H1 (cell line): Measurements from ENCODE around the gene SPACDR. TPM values are rescaled to one million over a fixed set of nuclear protein-coding genes. Genes with fewer than 3 reads are reported as not detected.

Source experiments
- CTCF ChIA-PET: fragments of 300-600 bp; sonication (Branson Sonifier 250); formaldehyde crosslinking; loops from one replicate; lab custom pipeline; 2021; ENCODE audit not compliant: partially characterized antibody; lab: Charles Lee
- POLR2A ChIA-PET: fragments of 300-600 bp; sonication (Branson Sonifier 250); formaldehyde crosslinking; loops from one replicate; lab custom pipeline; 2021; ENCODE audit warnings: inconsistent platforms; ENCODE audit not compliant: partially characterized antibody; lab: Charles Lee
- DNase-seq, 2 experiments: peaks; one replicate each; pipeline versions ENCODE4 v3.0.0 to v3.0.0-alpha.2; 2010 to 2022; ENCODE audit warnings: low spot score in 2 of 2, low read depth in 1 of 2, mixed read lengths in 1 of 2
- FAIRE-seq: peaks from 2 replicates; lab custom pipeline; 2011; peaks lifted over from hg19 to GRCh38; lab: Jason Lieb, UNC
- H2AFZ ChIP-seq: 2 replicates; pipeline ENCODE4 v1.8.1; 2012; ENCODE audit warnings: low read length, inconsistent platforms
- H2AK5ac ChIP-seq: 2 replicates; pipeline ENCODE4 v1.6.1; 2013; ENCODE audit warnings: low read depth, low read length
- H2BK120ac ChIP-seq: replicated peaks from 2 replicates; pipeline ENCODE3; 2013; ENCODE audit warnings: low read depth, low read length, inconsistent platforms
- H2BK12ac ChIP-seq: 2 replicates; pipeline ENCODE4 v1.6.1; 2013; ENCODE audit warnings: low read depth, low read length
- H2BK15ac ChIP-seq: 2 replicates; pipeline ENCODE4 v1.6.1; 2013; ENCODE audit warnings: low read length
- H2BK20ac ChIP-seq: 2 replicates; pipeline ENCODE4 v1.6.1; 2013; ENCODE audit warnings: low read length
- H2BK5ac ChIP-seq: 2 replicates; pipeline ENCODE4 v1.6.1; 2013; ENCODE audit warnings: low read depth, low read length
- H3K14ac ChIP-seq: 2 replicates; pipeline ENCODE4 v1.6.1; 2013; ENCODE audit warnings: inconsistent platforms; ENCODE audit not compliant: insufficient read length
- H3K18ac ChIP-seq: 2 replicates; pipeline ENCODE4 v1.6.1; 2013; ENCODE audit warnings: low read length; ENCODE audit errors: extremely low read depth
- H3K23ac ChIP-seq: 2 replicates; pipeline ENCODE4 v1.6.1; 2013; ENCODE audit warnings: inconsistent platforms; ENCODE audit not compliant: insufficient read length
- H3K23me2 ChIP-seq: 2 replicates; pipeline ENCODE4 v1.6.1; 2013; ENCODE audit warnings: low read depth, low read length
- H3K27ac ChIP-seq: 2 replicates; pipeline ENCODE4 v1.6.1; 2011; ENCODE audit warnings: low read depth, low read length, inconsistent platforms
- H3K27me3 ChIP-seq, 4 experiments: replicated peaks in 1 of 4; 1 replicate in 1 of 4; 2 replicates in 3 of 4; pipeline versions ENCODE4 v1.6.1 to v1.8.1; 2011 to 2013; ENCODE audit warnings: low read length in 3 of 4, mild to moderate bottlenecking in 3 of 4, inconsistent platforms in 2 of 4, mixed read lengths in 2 of 4, moderate library complexity in 1 of 4; ENCODE audit not compliant: control insufficient read depth in 3 of 4, insufficient read depth in 3 of 4; ENCODE audit errors: extremely low read depth in 1 of 4
- H3K36me3 ChIP-seq, 4 experiments: 2 replicates each; pipeline versions ENCODE4 v1.6.1 to v1.8.1; 2011 to 2013; ENCODE audit warnings: mild to moderate bottlenecking in 4 of 4, low read length in 3 of 4, moderate library complexity in 2 of 4, control low read depth in 1 of 4, inconsistent platforms in 1 of 4; ENCODE audit not compliant: insufficient read depth in 4 of 4, control insufficient read depth in 2 of 4
- H3K4ac ChIP-seq: replicated peaks from 2 replicates; pipeline ENCODE3; 2013; ENCODE audit warnings: low read length, low read depth, mixed read lengths, inconsistent platforms; ENCODE audit not compliant: insufficient read length
- H3K4me1 ChIP-seq, 4 experiments: replicated peaks in 1 of 4; 1 replicate in 1 of 4; 2 replicates in 3 of 4; pipeline versions ENCODE4 v1.6.1 to v1.8.1; 2011 to 2013; ENCODE audit warnings: low read length in 3 of 4, inconsistent platforms in 2 of 4, mixed read lengths in 1 of 4; ENCODE audit not compliant: insufficient read depth in 4 of 4, control insufficient read depth in 3 of 4
- H3K4me2 ChIP-seq, 2 experiments: 2 replicates each; pipeline versions ENCODE4 v1.6.1 to v1.8.1; 2011 to 2013; ENCODE audit warnings: low read depth in 2 of 2, low read length in 2 of 2, control low read depth in 1 of 2, inconsistent platforms in 1 of 2, mild to moderate bottlenecking in 1 of 2; ENCODE audit not compliant: insufficient read depth in 1 of 2
- H3K4me3 ChIP-seq, 4 experiments: fragments of 200-600, 300-600 bp in 1 of 4; sonication (generic), shearing (Covaris generic), sonication (Bioruptor Twin) in 1 of 4; 2 replicates each; pipeline versions ENCODE4 v1.5.1 to v1.8.1; 2011 to 2016; ENCODE audit warnings: low read length in 4 of 4, low read depth in 3 of 4, control low read depth in 2 of 4, inconsistent platforms in 2 of 4, mild to moderate bottlenecking in 2 of 4, mixed read lengths in 1 of 4, moderate library complexity in 1 of 4; ENCODE audit not compliant: insufficient read depth in 2 of 4; ENCODE audit errors: extremely low read depth in 1 of 4
- H3K56ac ChIP-seq: replicated peaks from 2 replicates; pipeline ENCODE3; 2013; ENCODE audit warnings: low read depth, mild to moderate bottlenecking, mixed read lengths, low read length, inconsistent platforms; ENCODE audit not compliant: insufficient read length
- H3K79me1 ChIP-seq: 2 replicates; pipeline ENCODE4 v1.6.1; 2013; ENCODE audit warnings: low read depth, low read length, control low read depth
- H3K79me2 ChIP-seq, 2 experiments: 2 replicates each; pipeline versions ENCODE4 v1.6.1 to v1.8.1; 2012 to 2013; ENCODE audit warnings: low read length in 2 of 2, mild to moderate bottlenecking in 2 of 2, inconsistent platforms in 1 of 2; ENCODE audit not compliant: insufficient read depth in 2 of 2, control insufficient read depth in 1 of 2
- H3K9ac ChIP-seq, 4 experiments: replicated peaks in 1 of 4; 1 replicate in 1 of 4; 2 replicates in 3 of 4; pipeline versions ENCODE4 v1.6.1 to v1.8.1; 2011 to 2013; ENCODE audit warnings: low read depth in 3 of 4, low read length in 3 of 4, control low read depth in 2 of 4, mild to moderate bottlenecking in 2 of 4, moderate library complexity in 2 of 4, inconsistent platforms in 1 of 4; ENCODE audit errors: extremely low read depth in 1 of 4
- H3K9me3 ChIP-seq, 2 experiments: 2 replicates each; pipeline versions ENCODE4 v1.6.1 to v1.8.1; 2012 to 2013; ENCODE audit warnings: mild to moderate bottlenecking in 2 of 2, moderate library complexity in 2 of 2, control low read depth in 1 of 2, inconsistent platforms in 1 of 2, low read depth in 1 of 2, low read length in 1 of 2, mixed read lengths in 1 of 2; ENCODE audit not compliant: insufficient read depth in 2 of 2
- H4K20me1 ChIP-seq, 2 experiments: replicated peaks in 1 of 2; 2 replicates each; pipeline versions ENCODE3 to v1.8.1; 2011 to 2013; ENCODE audit warnings: inconsistent platforms in 2 of 2, low read length in 2 of 2, mild to moderate bottlenecking in 1 of 2; ENCODE audit not compliant: insufficient read depth in 2 of 2, control insufficient read depth in 1 of 2
- H4K5ac ChIP-seq: 2 replicates; pipeline ENCODE4 v1.6.1; 2013; ENCODE audit warnings: low read length, low read depth, mixed read lengths, inconsistent platforms; ENCODE audit not compliant: insufficient read length
- H4K8ac ChIP-seq: 2 replicates; pipeline ENCODE4 v1.8.0; 2013; ENCODE audit warnings: mild to moderate bottlenecking, moderate library complexity, low read length, inconsistent platforms; ENCODE audit not compliant: insufficient read depth; ENCODE audit errors: extremely low read depth
- H4K91ac ChIP-seq: replicated peaks from 2 replicates; pipeline ENCODE3; 2013; ENCODE audit warnings: low read length, mixed read lengths, inconsistent platforms; ENCODE audit not compliant: insufficient read length
- CREB1 ChIP-seq: IDR thresholded peaks from 2 replicates; pipeline ENCODE4 v1.6.1; 2012; ENCODE audit warnings: inconsistent platforms
- EGR1 ChIP-seq: IDR thresholded peaks from 2 replicates; pipeline ENCODE4 v1.6.1; 2011; ENCODE audit warnings: low read depth, low read length, borderline replicate concordance
- EZH2 ChIP-seq: fragments of 200-600 bp; sonication (generic); IDR thresholded peaks from 2 replicates; pipeline ENCODE4 v1.7.1; 2012; ENCODE audit warnings: low read depth, mild to moderate bottlenecking, moderate library complexity, low read length, inconsistent platforms; ENCODE audit not compliant: severe bottlenecking
- SP4 ChIP-seq: IDR thresholded peaks from 2 replicates; pipeline ENCODE4 v1.6.1; 2012; ENCODE audit warnings: low read length, inconsistent platforms
- ZNF274 ChIP-seq: IDR thresholded peaks from 2 replicates; pipeline ENCODE4 v1.7.0; 2012; ENCODE audit warnings: low read length, borderline replicate concordance; ENCODE audit errors: extremely low read depth
- WGBS, 2 experiments: shearing (Covaris generic) in 1 of 2; methylation state at CpG; one replicate each; pipeline versions ENCODE4 v1.1.6 to v1.1.7; 2013 to 2015; ENCODE audit warnings: low lambda C conversion rate in 2 of 2, mixed read lengths in 2 of 2, inconsistent platforms in 1 of 2, low coverage in 1 of 2, missing lambda C conversion rate in 1 of 2; ENCODE audit not compliant: insufficient replicate concordance in 2 of 2, insufficient coverage in 1 of 2, insufficient read length in 1 of 2; ENCODE audit errors: extremely low coverage in 1 of 2, missing lambda C conversion rate in 1 of 2; 5-methylcytosine and 5-hydroxymethylcytosine counted together
- polyA plus RNA-seq, 7 experiments: library from polyadenylated mRNA; depleted of rRNA in 3 of 7; stranded (reverse) in 5 of 7; unstranded in 2 of 7; fragments of >200 nt in 5 of 7; fragments of 200-250 nt in 2 of 7; gene quantifications; 1 replicate in 5 of 7; 2 replicates in 1 of 7; 4 replicates in 1 of 7; pipeline versions ENCODE4 v1.2.1 to v1.2.3, GENCODE V29; 2011 to 2013; ENCODE audit warnings: missing spikeins in 2 of 7, mixed read lengths in 2 of 7
- total RNA-seq: library from RNA; stranded (reverse); fragmentation: NEBNext Ultra II Directional; extraction: Animal tissue kit (Norgen Biotek cat#: 25700); gene quantifications from 2 replicates; pipeline ENCODE4 v1.2.1, GENCODE V29; 2021

Gene SPACDR
- total and polyA plus RNA-seq, 2 of the 8 experiments (the other 6 are each of a cell fraction or from before 2014, with no cell fraction given): 0.26 TPM; not detected in 1

DNA sequence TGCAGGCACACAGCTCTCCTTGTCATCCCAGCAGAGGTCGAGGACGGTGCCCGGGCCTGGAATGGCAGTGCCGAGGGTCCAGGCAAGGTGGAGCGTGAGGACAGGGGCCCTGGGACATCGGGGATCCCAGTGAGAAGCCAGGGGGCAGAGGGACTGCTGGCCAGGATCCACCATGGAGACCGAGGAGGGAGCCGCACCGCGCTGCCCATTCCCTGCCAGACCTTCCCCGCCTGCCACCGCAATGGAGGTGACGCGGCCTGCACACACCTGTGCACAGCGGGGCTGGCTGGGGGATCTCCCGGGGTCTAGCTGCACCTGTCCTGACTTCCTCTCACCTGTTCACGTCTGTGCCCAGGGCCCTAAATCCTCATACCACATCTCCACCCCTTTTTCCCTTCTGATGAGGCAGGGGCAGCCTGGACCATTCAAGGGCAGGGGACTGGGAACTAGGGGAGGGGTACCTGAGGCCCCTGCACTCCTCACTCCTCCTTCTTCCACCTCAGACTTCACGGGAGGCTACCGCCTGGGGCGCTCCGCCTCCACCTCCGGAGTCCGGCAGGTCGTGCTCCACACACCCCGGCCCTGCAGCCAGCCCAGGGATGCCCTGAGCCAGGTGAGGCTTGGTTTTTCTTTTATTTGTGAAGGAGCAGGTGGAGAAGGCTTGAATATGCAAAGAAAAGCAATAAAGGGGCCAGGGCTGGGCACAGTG lies 26.6 kb upstream of the SPACDR start:
- no peaks in the 10 kb centered on the region for H3K9me3 ChIP-seq
- H2AFZ ChIP-seq: no peak overlapping the region
- no peak overlapping the region for H3K23ac ChIP-seq
- H3K23me2 ChIP-seq: peaks cover 7% of the 10 kb centered on the region; the same call in 1 of the 2 replicates
- no peak overlapping the region for H3K14ac ChIP-seq
- peaks cover 0 to 4% (median 2%) of the 10 kb centered on the region in 4 experiments; a peak in 5 of 7 replicates for H3K27me3 ChIP-seq
- 89% methylated on average over 25 of the region's 25 CpGs; no CpG with 5 or more reads in 1 of the 2 experiments for WGBS, 2 experiments
- no peak overlapping the region for H4K5ac ChIP-seq
- H3K4me1 ChIP-seq: peaks cover 2 to 22% (median 13%) of the 10 kb centered on the region in 4 experiments
- H3K27ac ChIP-seq: peak overlapping the region; percentile 56
- 0 out of 4 replicates have a peak overlapping the region, but pooled peaks of 1 of the 2 experiments have one; percentile 14 for H3K4me2 ChIP-seq
- H2BK15ac ChIP-seq: no peak overlapping the region; the same call in 1 of the 2 replicates
- H3K18ac ChIP-seq: no peak overlapping the region
- no peak overlapping the region for H2BK20ac ChIP-seq
- H3K79me1 ChIP-seq: no peaks in the 10 kb centered on the region
- no peak overlapping the region for H2BK120ac ChIP-seq
- DNase-seq (no peak), FAIRE-seq (no peak)
- no peak overlapping the region for H3K56ac ChIP-seq
- H4K8ac ChIP-seq: no peak overlapping the region
- no peak overlapping the region for H3K9ac ChIP-seq
- TF ChIP-seq EZH2 (no peak), ZNF274 (no peak), CREB1 (no peak), EGR1 (no peak), SP4 (no peak)
- peaks cover 0 to 7% of the 10 kb centered on the region in 2 experiments for H4K20me1 ChIP-seq
- CTCF ChIA-PET: interaction anchor here (0.6 to 3.7 kb wide), 16 partner anchors 10 to 214 kb away, joined by 3 to 11 read pairs (median 4); no protein-coding TSS in a partner anchor
- peak overlapping the region; percentile 22 for H4K91ac ChIP-seq
- no peak overlapping the region for H2BK12ac ChIP-seq
- H2AK5ac ChIP-seq: no peak overlapping the region; the same call in 1 of the 2 replicates
- peaks cover 0 to 9% (median 0%) of the 10 kb centered on the region in 4 experiments; a peak in 2 of 8 replicates for H3K36me3 ChIP-seq
- H3K79me2 ChIP-seq: no peaks in the 10 kb centered on the region
- POLR2A ChIA-PET: interaction anchor here (0.6 to 1.9 kb wide), 5 partner anchors 9 to 95 kb away, joined by 3 to 6 read pairs (median 3); partner anchors contain the start of gene ZCWPW1
- no peak overlapping the region for H3K4ac ChIP-seq
- 0 out of 2 replicates have a peak overlapping the region, but pooled peaks have one; percentile 44 for H2BK5ac ChIP-seq
- H3K4me3 ChIP-seq: no peak overlapping the region; a peak in 1 of 8 replicates
